Kidney epithelial cell (primary cell): Measurements from ENCODE around the gene KBTBD3. TPM values are rescaled to one million over a fixed set of nuclear protein-coding genes. Genes with fewer than 3 reads are reported as not detected.

Experiments
- DNase-seq: peaks from one replicate; pipeline ENCODE4 v3.0.0-alpha.2; 2010; ENCODE audit warnings: low read depth
- H3K27me3 ChIP-seq: 2 replicates; pipeline ENCODE4 v1.6.0; 2011; ENCODE audit warnings: low read length; ENCODE audit not compliant: control insufficient read depth, insufficient read depth
- H3K36me3 ChIP-seq: 2 replicates; pipeline ENCODE4 v1.5.1; 2011; ENCODE audit warnings: low read length; ENCODE audit not compliant: control insufficient read depth, insufficient read depth
- H3K4me3 ChIP-seq: 2 replicates; pipeline ENCODE4 v1.5.1; 2011; ENCODE audit warnings: low read depth, mild to moderate bottlenecking, control low read depth, low read length
- CTCF ChIP-seq: IDR thresholded peaks from 2 replicates; pipeline ENCODE4 v1.5.1; 2011; ENCODE audit warnings: mild to moderate bottlenecking, moderate library complexity, low read length, control low read depth, inconsistent platforms; ENCODE audit not compliant: insufficient read depth, poor library complexity, severe bottlenecking
- total RNA-seq: library from RNA; depleted of rRNA; stranded (reverse); fragments of >200 nt; gene quantifications from 2 replicates; pipeline ENCODE4 v1.2.3, GENCODE V29; 2015

KBTBD3 gene
- total RNA-seq, 1 donor from 2014 or later: 1.6 TPM

GRCh38 chr11:106086850-106087249 lies 9.7 kb upstream of the KBTBD3 start:
- no peak for DNase-seq
- no peaks in the 10 kb centered on the region for H3K27me3 ChIP-seq
- no peak for TF ChIP-seq CTCF

GRCh38 chr11:106086135-106086534 lies 9.0 kb upstream of the KBTBD3 start:
- Histone ChIP-seq H3K27me3 (no peaks in the 10 kb centered on the region), H3K36me3 (no peaks in the 10 kb centered on the region), H3K4me3 (no peak overlapping the region)
- TF ChIP-seq CTCF: no peak
- DNase-seq: no peak

More at GRCh38 chr11:106086850-106087249, 9.7 kb upstream of the KBTBD3 start:
- Histone ChIP-seq H3K36me3 (no peaks in the 10 kb centered on the region), H3K4me3 (no peak overlapping the region)

GRCh38 chr11:106082096-106082495 lies 4.9 kb upstream of the KBTBD3 start:
- TF ChIP-seq CTCF: no peak
- no peak overlapping the region for H3K4me3 ChIP-seq
- no peaks in the 10 kb centered on the region for H3K27me3 ChIP-seq
- H3K36me3 ChIP-seq: no peaks in the 10 kb centered on the region
- no peak for DNase-seq

- Histone ChIP-seq H3K27me3 (no peaks in the 10 kb centered on the region), H3K4me3 (peak within 1 kb of the TSS; percentile 90), H3K36me3 (no peaks in the 10 kb centered on the region)
- DNase-seq: no peak
- TF ChIP-seq CTCF: no peak
Observed at GRCh38 chr11:106077609-106078455, 685 bp upstream of the KBTBD3 start, which contains the start of gene AASDHPPT. AASDHPPT (plus strand) TSS chr11:106077662; CDS start chr11:106077711, 49 bp downstream.

- DNase-seq: no peak
- Histone ChIP-seq H3K27me3 (no peaks in the 10 kb centered on the region), H3K36me3 (no peaks in the 10 kb centered on the region), H3K4me3 (peak overlapping the region; percentile 84)
- TF ChIP-seq CTCF: no peak
Observed at GRCh38 chr11:106076171-106076918, 802 bp downstream of the KBTBD3 start.
